Stimulated activated CD8-positive, alpha-beta memory T cell treated with anti-CD3 and anti-CD28 coated beads, Interleukin-2, amount 100 ng/mL, for 1 hour (primary cell): ENCODE data around the gene ATP2B2.

Experiments
- DNase-seq, 2 donors: peaks; one replicate each; pipeline ENCODE4 v3.0.0-alpha.2; 2020; ENCODE audit warnings: low read depth in 2 of 2

The ATP2B2 gene

GRCh38 chr3:10469441-10470119 lies 35.8 kb downstream of the ATP2B2 start:
- no peak for DNase-seq

- DNase-seq = no peak
These were observed 36.6 kb downstream of the ATP2B2 start for GRCh38 chr3:10468613-10469354.

- no peak for DNase-seq
These were observed 37.3 kb downstream of the ATP2B2 start for GRCh38 chr3:10467904-10468612.

- DNase-seq = no peak
These were observed 38.2 kb downstream of the ATP2B2 start for GRCh38 chr3:10467204-10467603.

- no peak for DNase-seq
These were observed 39.2 kb downstream of the ATP2B2 start for GRCh38 chr3:10466186-10466585.

GRCh38 chr3:10465161-10465560 lies 40.2 kb downstream of the ATP2B2 start:
- no peak for DNase-seq

GRCh38 chr3:10463533-10464434 lies 41.6 kb downstream of the ATP2B2 start:
- DNase-seq = no peak

- no peak for DNase-seq
These were observed 42.5 kb downstream of the ATP2B2 start for GRCh38 chr3:10462641-10463532.

- no peak for DNase-seq
These were observed 44.3 kb downstream of the ATP2B2 start for GRCh38 chr3:10460951-10461545.

- DNase-seq = no peak
These were observed 45.2 kb downstream of the ATP2B2 start for GRCh38 chr3:10459954-10460754.

- no peak for DNase-seq
These were observed 47.8 kb downstream of the ATP2B2 start for GRCh38 chr3:10457560-10457959.

- no peak for DNase-seq
These were observed 48.4 kb downstream of the ATP2B2 start for GRCh38 chr3:10456981-10457380.

- no peak for DNase-seq
These were observed 49.9 kb downstream of the ATP2B2 start for GRCh38 chr3:10455545-10455914.

GRCh38 chr3:10454907-10455544 lies 50.4 kb downstream of the ATP2B2 start:
- no peak for DNase-seq

- DNase-seq = no peak
These were observed 51.8 kb downstream of the ATP2B2 start for GRCh38 chr3:10453431-10454163.

GRCh38 chr3:10450494-10451440 lies 54.6 kb downstream of the ATP2B2 start:
- DNase-seq = no peak

- no peak for DNase-seq
These were observed 56.0 kb downstream of the ATP2B2 start for GRCh38 chr3:10449436-10449835.
